HEK293 (cell line): ENCODE data around the gene MACROH2A1.

ENCODE experiments used
- CTCF ChIA-PET: fragments of 350-600 bp; formaldehyde crosslinking; extraction: SDS; loops from one replicate; lab custom pipeline; 2021; ENCODE audit warnings: antibody characterized with exemption; lab: Yijun Ruan, JAX
- POLR2A ChIA-PET: fragments of 300-600 bp; formaldehyde crosslinking; extraction: SDS; loops from one replicate; lab custom pipeline; 2020; ENCODE audit warnings: antibody characterized with exemption, inconsistent platforms; lab: Yijun Ruan, JAX
- H3K27ac ChIP-seq: fragments of 200-500 bp; sonication (Bioruptor generic); 2 replicates; pipeline ENCODE4 v1.5.1; 2014; ENCODE audit warnings: low read depth, low read length, control low read depth, inconsistent platforms; ENCODE audit errors: extremely low read depth
- H3K36me3 ChIP-seq, 2 experiments: fragments of 200-500 bp in 1 of 2; sonication (Bioruptor generic) in 1 of 2; 1 replicate in 1 of 2; 2 replicates in 1 of 2; pipeline ENCODE4 v1.5.1; 2014 to 2017; ENCODE audit warnings: inconsistent platforms in 2 of 2, low read length in 2 of 2; ENCODE audit not compliant: control insufficient read depth in 2 of 2, insufficient read depth in 1 of 2
- H3K4me1 ChIP-seq: fragments of 200-500 bp; sonication (Bioruptor generic); 2 replicates; pipeline ENCODE4 v1.5.1; 2014; ENCODE audit warnings: mild to moderate bottlenecking, low read length, inconsistent platforms; ENCODE audit not compliant: control insufficient read depth, insufficient read depth
- H3K4me3 ChIP-seq: 2 replicates; pipeline ENCODE4 v1.5.1; 2011; ENCODE audit warnings: low read depth, mild to moderate bottlenecking, control low read depth, low read length, moderate library complexity
- H3K9me3 ChIP-seq: fragments of 200-500 bp; sonication (Bioruptor generic); 2 replicates; pipeline ENCODE4 v1.5.1; 2014; ENCODE audit warnings: low read depth, low read length, inconsistent platforms; ENCODE audit not compliant: control insufficient read depth, insufficient read depth
- AEBP2 ChIP-seq: fragments of 450-650 bp; formaldehyde crosslinking; IDR thresholded peaks from 2 replicates; pipeline ENCODE4 v1.5.1; 2016; ENCODE audit warnings: missing biosample characterization, missing genetic modification characterization, borderline replicate concordance
- GLI4 ChIP-seq: fragments of 450-650 bp; formaldehyde crosslinking; IDR thresholded peaks from 2 replicates; pipeline ENCODE4 v1.5.1; 2016; ENCODE audit warnings: missing biosample characterization, missing genetic modification characterization
- GLIS1 ChIP-seq: fragments of 450-650 bp; formaldehyde crosslinking; IDR thresholded peaks from 2 replicates; pipeline ENCODE4 v1.5.1; 2016; ENCODE audit warnings: missing biosample characterization, missing genetic modification characterization
- IKZF3 ChIP-seq: fragments of 450-650 bp; IDR thresholded peaks from 2 replicates; pipeline ENCODE4 v1.5.0; 2018; ENCODE audit warnings: missing biosample characterization, mild to moderate bottlenecking, missing genetic modification characterization, moderate library complexity
- KLF9 ChIP-seq: fragments of 450-650 bp; formaldehyde crosslinking; IDR thresholded peaks from 2 replicates; pipeline ENCODE4 v1.5.1; 2016; ENCODE audit warnings: missing biosample characterization, missing genetic modification characterization, low read depth
- MZF1 ChIP-seq: fragments of 450-650 bp; formaldehyde crosslinking; IDR thresholded peaks from 2 replicates; pipeline ENCODE4 v1.5.1; 2017; ENCODE audit warnings: missing biosample characterization, missing genetic modification characterization, borderline replicate concordance
- OSR2 ChIP-seq: fragments of 450-650 bp; formaldehyde crosslinking; IDR thresholded peaks from 2 replicates; pipeline ENCODE4 v1.5.1; 2016; ENCODE audit warnings: missing biosample characterization, missing genetic modification characterization
- ZBTB10 ChIP-seq: fragments of 450-650 bp; formaldehyde crosslinking; IDR thresholded peaks from 2 replicates; pipeline ENCODE4 v1.5.1; 2016; ENCODE audit warnings: missing biosample characterization, missing genetic modification characterization
- ZNF121 ChIP-seq: fragments of 450-650 bp; formaldehyde crosslinking; IDR thresholded peaks from 2 replicates; pipeline ENCODE4 v1.5.1; 2016; ENCODE audit warnings: missing biosample characterization, missing genetic modification characterization
- ZNF174 ChIP-seq: fragments of 450-650 bp; formaldehyde crosslinking; IDR thresholded peaks from 2 replicates; pipeline ENCODE4 v1.5.0; 2017; ENCODE audit warnings: missing biosample characterization, mild to moderate bottlenecking, missing genetic modification characterization
- ZNF426 ChIP-seq: fragments of 450-650 bp; formaldehyde crosslinking; IDR thresholded peaks from 2 replicates; pipeline ENCODE4 v1.5.1; 2017; ENCODE audit warnings: missing biosample characterization, missing genetic modification characterization, mild to moderate bottlenecking, inconsistent platforms, moderate library complexity
- ZNF521 ChIP-seq: fragments of 450-650 bp; formaldehyde crosslinking; IDR thresholded peaks from 2 replicates; pipeline ENCODE4 v1.5.1; 2017; ENCODE audit warnings: missing biosample characterization, mild to moderate bottlenecking, missing genetic modification characterization
- ZNF548 ChIP-seq: fragments of 450-650 bp; formaldehyde crosslinking; IDR thresholded peaks from 2 replicates; pipeline ENCODE4 v1.5.1; 2016; ENCODE audit warnings: missing biosample characterization, missing genetic modification characterization
- ZNF555 ChIP-seq: fragments of 450-650 bp; formaldehyde crosslinking; conservative IDR thresholded peaks from 2 replicates; pipeline ENCODE4 v1.5.1; 2017; ENCODE audit warnings: missing biosample characterization, mild to moderate bottlenecking, missing genetic modification characterization, inconsistent platforms
- ZNF645 ChIP-seq: fragments of 450-650 bp; formaldehyde crosslinking; IDR thresholded peaks from 2 replicates; pipeline ENCODE4; 2016; ENCODE audit warnings: missing biosample characterization, missing genetic modification characterization
- ZNF843 ChIP-seq: fragments of 450-650 bp; formaldehyde crosslinking; IDR thresholded peaks from 2 replicates; pipeline ENCODE4 v1.5.1; 2016; ENCODE audit warnings: missing biosample characterization, missing genetic modification characterization
- ZSCAN23 ChIP-seq: fragments of 450-650 bp; formaldehyde crosslinking; IDR thresholded peaks from 2 replicates; pipeline ENCODE4 v1.5.1; 2016; ENCODE audit warnings: missing biosample characterization, missing genetic modification characterization
- TF ChIP-seq, protein P1 (sequence below): fragments of 450-650 bp; formaldehyde crosslinking; IDR thresholded peaks from 2 replicates; pipeline ENCODE4 v1.5.1; 2016; ENCODE audit warnings: missing biosample characterization, missing genetic modification characterization

Gene MACROH2A1

GRCh38 chr5:135437796-135438560 lies 38.9 kb upstream of the MACROH2A1 start:
- Histone ChIP-seq H3K9me3 (no peaks in the 10 kb centered on the region), H3K4me1 (no peaks in the 10 kb centered on the region), H3K4me3 (no peak overlapping the region), H3K27ac (no peak overlapping the region), H3K36me3 (no peaks in the 10 kb centered on the region)
- ChIA-PET POLR2A (interaction anchor here (0.6 kb wide), 1 partner anchor 25 kb away, joined by 4 read pairs; no protein-coding TSS in a partner anchor), CTCF (interaction anchor here (0.6 to 3.0 kb wide), 5 partner anchors 11 to 123 kb away, joined by 4 to 18 read pairs (median 6); no protein-coding TSS in a partner anchor)
- TF ChIP-seq ZNF121 (no peak), ZNF174 (no peak), ZBTB10 (tag by site-specific recombination) (no peak)

- TF ChIP-seq ZSCAN23 (tag by site-specific recombination) (no peak), GLI4 (tag by site-specific recombination) (no peak), KLF9 (no peak), MZF1 (tag by site-specific recombination) (no peak), AEBP2 (tag by site-specific recombination) (no peak), ZNF426 (tag by site-specific recombination) (no peak), ZNF555 (tag by site-specific recombination) (no peak), GLIS1 (no peak), ZNF521 (tag by site-specific recombination) (no peak), ZNF174 (no peak), ZNF843 (tag by site-specific recombination) (no peak), IKZF3 (tag by site-specific recombination) (no peak), ZNF645 (tag by site-specific recombination) (no peak), ZNF548 (tag by site-specific recombination) (no peak), OSR2 (no peak)
- TF ChIP-seq, protein P1, sequence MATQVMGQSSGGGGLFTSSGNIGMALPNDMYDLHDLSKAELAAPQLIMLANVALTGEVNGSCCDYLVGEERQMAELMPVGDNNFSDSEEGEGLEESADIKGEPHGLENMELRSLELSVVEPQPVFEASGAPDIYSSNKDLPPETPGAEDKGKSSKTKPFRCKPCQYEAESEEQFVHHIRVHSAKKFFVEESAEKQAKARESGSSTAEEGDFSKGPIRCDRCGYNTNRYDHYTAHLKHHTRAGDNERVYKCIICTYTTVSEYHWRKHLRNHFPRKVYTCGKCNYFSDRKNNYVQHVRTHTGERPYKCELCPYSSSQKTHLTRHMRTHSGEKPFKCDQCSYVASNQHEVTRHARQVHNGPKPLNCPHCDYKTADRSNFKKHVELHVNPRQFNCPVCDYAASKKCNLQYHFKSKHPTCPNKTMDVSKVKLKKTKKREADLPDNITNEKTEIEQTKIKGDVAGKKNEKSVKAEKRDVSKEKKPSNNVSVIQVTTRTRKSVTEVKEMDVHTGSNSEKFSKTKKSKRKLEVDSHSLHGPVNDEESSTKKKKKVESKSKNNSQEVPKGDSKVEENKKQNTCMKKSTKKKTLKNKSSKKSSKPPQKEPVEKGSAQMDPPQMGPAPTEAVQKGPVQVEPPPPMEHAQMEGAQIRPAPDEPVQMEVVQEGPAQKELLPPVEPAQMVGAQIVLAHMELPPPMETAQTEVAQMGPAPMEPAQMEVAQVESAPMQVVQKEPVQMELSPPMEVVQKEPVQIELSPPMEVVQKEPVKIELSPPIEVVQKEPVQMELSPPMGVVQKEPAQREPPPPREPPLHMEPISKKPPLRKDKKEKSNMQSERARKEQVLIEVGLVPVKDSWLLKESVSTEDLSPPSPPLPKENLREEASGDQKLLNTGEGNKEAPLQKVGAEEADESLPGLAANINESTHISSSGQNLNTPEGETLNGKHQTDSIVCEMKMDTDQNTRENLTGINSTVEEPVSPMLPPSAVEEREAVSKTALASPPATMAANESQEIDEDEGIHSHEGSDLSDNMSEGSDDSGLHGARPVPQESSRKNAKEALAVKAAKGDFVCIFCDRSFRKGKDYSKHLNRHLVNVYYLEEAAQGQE = no peak
- Histone ChIP-seq H3K27ac (no peak overlapping the region), H3K9me3 (no peaks in the 10 kb centered on the region), H3K36me3 (no peaks in the 10 kb centered on the region), H3K4me1 (no peaks in the 10 kb centered on the region), H3K4me3 (no peak overlapping the region)
- POLR2A ChIA-PET = no interaction called here
- CTCF ChIA-PET = interaction anchor here (0.7 to 3.0 kb wide), 4 partner anchors 11 to 133 kb away, joined by 3 to 18 read pairs (median 10); no protein-coding TSS in a partner anchor
Measured at GRCh38 chr5:135437422-135437795, 38.4 kb upstream of the MACROH2A1 start.
